Measurements from ENCODE around the gene FSTL5.

Gene FSTL5

GRCh38 chr4:161919442-161920220, 244.2 kb downstream of the FSTL5 start:
- Histone ChIP-seq H4K20me1 (no peaks in the 10 kb centered on the region), H3K9me3 (no peaks in the 10 kb centered on the region), H3K4me2 (no peak overlapping the region), H3K9ac (no peak overlapping the region), H3K27ac (no peak overlapping the region), H3K4me3 (no peak overlapping the region), H3K27me3 (no peaks in the 10 kb centered on the region), H3K36me3 (no peaks in the 10 kb centered on the region), H3K4me1 (no peaks in the 10 kb centered on the region)
- no peak for TF ChIP-seq Cebpa-rat (IDR thresholded peaks at IDR 0.05)

GRCh38 chr4:161916035-161916434, 247.8 kb downstream of the FSTL5 start:
- Histone ChIP-seq H3K27me3 (no peaks in the 10 kb centered on the region), H3K4me1 (no peaks in the 10 kb centered on the region), H3K4me3 (no peak overlapping the region), H3K27ac (no peak overlapping the region), H3K4me2 (no peak overlapping the region), H3K36me3 (no peaks in the 10 kb centered on the region), H3K9ac (no peak overlapping the region), H4K20me1 (no peaks in the 10 kb centered on the region), H3K9me3 (no peaks in the 10 kb centered on the region)
- no peak for TF ChIP-seq Cebpa-rat (IDR thresholded peaks at IDR 0.05)

DNA sequence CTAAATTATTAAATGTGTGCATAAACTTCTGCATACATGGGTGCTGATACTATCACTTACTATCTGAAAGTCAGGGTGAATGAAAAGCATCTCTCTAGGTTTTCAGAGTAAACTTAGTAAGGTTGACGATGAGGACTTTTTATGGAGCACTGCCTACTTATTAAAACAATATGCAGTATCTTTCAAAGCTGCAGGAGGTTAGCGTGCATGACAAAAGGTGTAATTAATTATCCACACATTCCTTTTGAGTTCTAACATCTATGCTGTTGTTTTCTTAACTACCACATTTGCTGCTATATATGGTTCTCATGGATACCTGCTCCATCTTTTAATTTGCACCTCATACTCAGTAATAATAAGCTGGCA, 256.2 kb downstream of the FSTL5 start:
- H3K4me1 ChIP-seq, result no peaks in the 10 kb centered on the region
- H3K9me3 ChIP-seq, result no peaks in the 10 kb centered on the region
- no peaks in the 10 kb centered on the region for H3K27me3 ChIP-seq
- no peak overlapping the region for H3K9ac ChIP-seq
- no peaks in the 10 kb centered on the region for H3K36me3 ChIP-seq
- no peak overlapping the region for H3K4me2 ChIP-seq
- no peak for TF ChIP-seq Cebpa-rat (IDR thresholded peaks at IDR 0.05)
- no peak overlapping the region for H3K27ac ChIP-seq
- H4K20me1 ChIP-seq, result no peaks in the 10 kb centered on the region
- no peak overlapping the region for H3K4me3 ChIP-seq

DNA sequence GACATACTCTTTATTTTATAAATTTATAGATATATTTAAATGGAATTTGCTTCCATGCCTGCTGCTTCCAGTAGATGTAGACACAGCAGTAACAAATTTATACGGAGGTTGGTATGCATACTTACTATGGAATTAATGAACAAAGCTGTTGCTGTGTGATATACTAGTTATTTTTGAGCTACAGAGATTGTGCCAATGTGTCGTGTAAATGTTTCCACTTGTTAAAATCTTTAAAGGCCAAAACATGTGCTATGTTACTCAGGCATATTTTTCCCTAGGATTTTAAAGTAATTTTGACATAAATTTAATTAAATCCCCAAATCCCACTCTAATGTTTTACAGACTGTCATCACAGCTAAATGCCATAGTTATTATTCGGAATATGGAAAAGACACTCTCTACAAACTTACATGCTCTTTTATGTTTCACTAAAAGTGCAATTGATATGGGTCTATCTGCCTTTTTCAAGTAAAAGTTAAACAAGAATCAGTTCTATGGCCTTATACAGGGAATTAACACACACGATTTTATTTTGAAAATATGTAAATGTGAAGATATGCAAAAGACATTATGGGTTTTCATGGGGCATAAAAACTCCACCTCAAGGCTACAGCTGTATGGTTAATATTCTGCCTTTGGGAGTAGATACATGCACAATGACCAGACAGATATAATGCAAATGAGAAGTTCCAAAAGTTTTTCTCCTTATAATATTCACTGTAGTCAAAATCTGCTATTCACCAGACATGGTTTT, 256.8 kb downstream of the FSTL5 start:
- Histone ChIP-seq H4K20me1 (no peaks in the 10 kb centered on the region), H3K27ac (no peak overlapping the region)
- TF ChIP-seq Cebpa-rat (IDR thresholded peaks at IDR 0.05), result no peak

DNA sequence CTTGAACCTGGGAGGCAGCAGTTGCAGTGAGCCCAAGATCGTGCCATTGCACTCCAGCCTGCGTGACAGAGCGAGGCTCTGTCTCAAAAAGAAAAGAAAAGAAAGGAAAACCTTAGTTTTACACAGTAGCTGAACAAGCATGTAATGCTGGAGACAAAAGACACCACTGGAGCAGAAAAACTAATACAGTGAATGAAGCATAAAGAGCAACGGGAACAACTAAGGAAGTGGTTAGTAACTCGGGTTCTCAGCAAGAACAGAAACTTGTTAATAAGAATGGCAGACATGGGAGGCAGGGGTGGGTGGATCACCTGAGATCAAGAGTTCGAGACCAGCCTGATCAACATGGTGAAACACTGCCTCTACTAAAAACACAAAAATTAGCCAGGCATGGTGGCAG, 263.7 kb downstream of the FSTL5 start:
- H3K9me3 ChIP-seq, result no peaks in the 10 kb centered on the region
- no peak overlapping the region for H3K9ac ChIP-seq
- no peaks in the 10 kb centered on the region for H4K20me1 ChIP-seq
- H3K27ac ChIP-seq, result no peak overlapping the region
- H3K4me3 ChIP-seq, result no peak overlapping the region
- no peaks in the 10 kb centered on the region for H3K27me3 ChIP-seq
- no peaks in the 10 kb centered on the region for H3K4me1 ChIP-seq
- no peak overlapping the region for H3K4me2 ChIP-seq
- TF ChIP-seq Cebpa-rat (IDR thresholded peaks at IDR 0.05), result no peak
- H3K36me3 ChIP-seq, result no peaks in the 10 kb centered on the region

More for the DNA sequence above, 256.8 kb downstream of the FSTL5 start:
- Histone ChIP-seq H3K9me3 (no peaks in the 10 kb centered on the region), H3K27me3 (no peaks in the 10 kb centered on the region), H3K4me3 (no peak overlapping the region), H3K4me1 (no peaks in the 10 kb centered on the region), H3K36me3 (no peaks in the 10 kb centered on the region), H3K9ac (no peak overlapping the region), H3K4me2 (no peak overlapping the region)

GRCh38 chr4:161894493-161895167, 269.2 kb downstream of the FSTL5 start:
- Histone ChIP-seq H3K27ac (no peak overlapping the region), H3K9me3 (no peaks in the 10 kb centered on the region), H3K4me2 (no peak overlapping the region), H3K4me3 (no peak overlapping the region), H4K20me1 (no peaks in the 10 kb centered on the region), H3K4me1 (no peaks in the 10 kb centered on the region), H3K36me3 (no peaks in the 10 kb centered on the region), H3K27me3 (no peaks in the 10 kb centered on the region), H3K9ac (no peak overlapping the region)
- no peak for TF ChIP-seq Cebpa-rat (IDR thresholded peaks at IDR 0.05)

DNA sequence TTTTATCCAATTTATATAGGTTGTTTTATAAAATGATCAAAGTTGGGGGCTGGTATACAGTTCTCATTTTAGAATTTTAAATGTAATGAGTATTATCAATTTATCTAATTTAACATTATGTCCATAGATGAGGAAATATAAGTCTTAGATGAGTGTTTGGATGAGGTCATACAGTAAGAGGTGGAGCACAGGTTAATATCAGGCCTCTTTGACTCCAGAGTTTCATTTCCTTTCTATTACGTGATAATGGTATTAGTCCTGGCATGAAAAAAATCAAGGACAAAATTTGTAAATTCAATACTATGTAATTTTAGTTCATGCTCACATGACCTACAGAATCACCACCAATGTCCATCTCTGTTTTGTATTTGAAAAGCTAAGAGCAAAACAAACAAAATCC, 269.8 kb downstream of the FSTL5 start:
- no peaks in the 10 kb centered on the region for H3K9me3 ChIP-seq
- H3K27me3 ChIP-seq, result no peaks in the 10 kb centered on the region
- H3K4me1 ChIP-seq, result no peaks in the 10 kb centered on the region
- no peaks in the 10 kb centered on the region for H3K36me3 ChIP-seq
- H3K4me3 ChIP-seq, result no peak overlapping the region
- H3K27ac ChIP-seq, result no peak overlapping the region
- no peaks in the 10 kb centered on the region for H4K20me1 ChIP-seq
- no peak for TF ChIP-seq Cebpa-rat (IDR thresholded peaks at IDR 0.05)
- no peak overlapping the region for H3K4me2 ChIP-seq
- no peak overlapping the region for H3K9ac ChIP-seq

GRCh38 chr4:161893566-161893965, 270.2 kb downstream of the FSTL5 start:
- Histone ChIP-seq H3K4me2 (no peak overlapping the region), H3K4me3 (no peak overlapping the region), H3K4me1 (no peaks in the 10 kb centered on the region), H3K9ac (no peak overlapping the region), H3K27ac (no peak overlapping the region), H3K27me3 (no peaks in the 10 kb centered on the region), H3K9me3 (no peaks in the 10 kb centered on the region), H3K36me3 (no peaks in the 10 kb centered on the region), H4K20me1 (no peaks in the 10 kb centered on the region)
- no peak for TF ChIP-seq Cebpa-rat (IDR thresholded peaks at IDR 0.05)

- no peak overlapping the region for H3K4me2 ChIP-seq
Observed at GRCh38 chr4:161892951-161893350, 270.8 kb downstream of the FSTL5 start.

DNA sequence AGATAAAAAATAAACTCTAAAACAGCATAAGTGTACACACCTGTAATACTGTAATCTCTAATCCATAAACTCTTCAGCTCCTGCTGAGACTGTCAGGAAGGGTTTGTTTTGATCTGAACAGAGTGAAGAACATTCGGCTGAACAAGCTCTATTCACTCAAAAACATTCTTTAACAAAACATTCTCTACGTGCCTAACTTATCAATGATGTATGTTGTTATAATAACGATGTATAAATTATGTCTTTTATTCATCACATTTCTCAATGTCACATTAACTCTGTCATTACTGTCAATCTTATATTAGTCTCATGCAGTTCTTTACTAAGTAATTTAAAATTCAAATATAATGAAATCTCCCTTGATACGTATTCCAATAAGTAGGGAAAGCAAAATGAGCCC, 280.6 kb downstream of the FSTL5 start:
- no peaks in the 10 kb centered on the region for H3K4me1 ChIP-seq
- H4K20me1 ChIP-seq, result no peaks in the 10 kb centered on the region
- no peak overlapping the region for H3K27ac ChIP-seq
- H3K9me3 ChIP-seq, result no peaks in the 10 kb centered on the region
- no peak overlapping the region for H3K4me3 ChIP-seq
- H3K27me3 ChIP-seq, result no peaks in the 10 kb centered on the region
- H3K9ac ChIP-seq, result no peak overlapping the region
- H3K4me2 ChIP-seq, result no peak overlapping the region
- no peak for TF ChIP-seq Cebpa-rat (IDR thresholded peaks at IDR 0.05)
- no peaks in the 10 kb centered on the region for H3K36me3 ChIP-seq

More at GRCh38 chr4:161892951-161893350, 270.8 kb downstream of the FSTL5 start:
- Histone ChIP-seq H3K27me3 (no peaks in the 10 kb centered on the region), H3K4me3 (no peak overlapping the region), H3K4me1 (no peaks in the 10 kb centered on the region), H3K27ac (no peak overlapping the region), H3K36me3 (no peaks in the 10 kb centered on the region), H3K9ac (no peak overlapping the region), H3K9me3 (no peaks in the 10 kb centered on the region), H4K20me1 (no peaks in the 10 kb centered on the region)
- TF ChIP-seq Cebpa-rat (IDR thresholded peaks at IDR 0.05), result no peak

Data from BLaER1 (cell line).